ENCODE measurements around the gene NMT2.

Gene NMT2

DNA sequence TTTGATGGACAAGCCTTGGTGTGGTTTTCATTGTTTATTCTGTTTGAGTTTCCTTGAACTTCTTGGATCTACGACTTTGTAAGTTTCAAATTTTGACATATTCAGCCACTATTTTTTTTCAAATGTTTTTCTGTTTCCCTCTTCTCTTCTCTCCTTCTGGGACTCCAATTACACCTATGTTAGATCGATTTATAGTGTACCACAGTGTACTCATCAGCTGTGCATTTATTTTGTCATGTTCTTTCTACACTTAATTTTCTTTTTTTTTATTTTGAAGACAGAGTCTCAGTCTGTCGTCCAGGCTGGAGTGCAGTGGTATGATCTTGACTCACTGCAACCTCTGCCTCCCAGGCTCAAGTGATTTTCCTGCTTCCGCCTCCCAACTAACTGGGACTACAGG is 108.6 kb downstream of the NMT2 start:
- Histone ChIP-seq H3K4me3 (ENCODE audit: extremely low read depth, insufficient read depth, low read length, poor library complexity, severe bottlenecking) (no peak overlapping the region), H3K4me1 (ENCODE audit: control insufficient read depth, insufficient read depth, low read length, poor library complexity, severe bottlenecking) (no peaks in the 10 kb centered on the region), H3K9me3 (ENCODE audit: control insufficient read depth, low read length) (peaks cover 3% of the 10 kb centered on the region), H3K27ac (ENCODE audit: low read depth, low read length, severe bottlenecking) (no peak overlapping the region), H3K36me3 (ENCODE audit: control insufficient read depth, insufficient read depth, low read length) (no peaks in the 10 kb centered on the region)
- 69 to 79% methylated on average over 1 to 2 of the region's 4 CpGs for WGBS, 2 experiments (ENCODE audit: insufficient coverage in 2 of 2)

- Histone ChIP-seq H3K9me3 (ENCODE audit: control insufficient read depth, low read length) (peaks cover 3% of the 10 kb centered on the region), H3K36me3 (ENCODE audit: control insufficient read depth, insufficient read depth, low read length) (no peaks in the 10 kb centered on the region), H3K27ac (ENCODE audit: low read depth, low read length, severe bottlenecking) (no peak overlapping the region), H3K4me1 (ENCODE audit: control insufficient read depth, insufficient read depth, low read length, poor library complexity, severe bottlenecking) (no peaks in the 10 kb centered on the region), H3K4me3 (ENCODE audit: extremely low read depth, insufficient read depth, low read length, poor library complexity, severe bottlenecking) (no peak overlapping the region)
- WGBS, 2 experiments (ENCODE audit: insufficient coverage in 2 of 2), result no CpG with 5 or more reads among the region's 1 CpG
Observed at GRCh38 chr10:15058689-15059088, 109.8 kb downstream of the NMT2 start.
